Fibroblast of peridontal ligament (primary cell): ENCODE measurements around the gene RUVBL1.
A peak's percentile ranks its signal among the peaks of the same experiment; 100 is the strongest.

Experiments
- DNase-seq: peaks from one replicate; pipeline ENCODE4 v3.0.0-alpha.2; 2010; ENCODE audit errors: extremely low read depth

RUVBL1 gene

DNA sequence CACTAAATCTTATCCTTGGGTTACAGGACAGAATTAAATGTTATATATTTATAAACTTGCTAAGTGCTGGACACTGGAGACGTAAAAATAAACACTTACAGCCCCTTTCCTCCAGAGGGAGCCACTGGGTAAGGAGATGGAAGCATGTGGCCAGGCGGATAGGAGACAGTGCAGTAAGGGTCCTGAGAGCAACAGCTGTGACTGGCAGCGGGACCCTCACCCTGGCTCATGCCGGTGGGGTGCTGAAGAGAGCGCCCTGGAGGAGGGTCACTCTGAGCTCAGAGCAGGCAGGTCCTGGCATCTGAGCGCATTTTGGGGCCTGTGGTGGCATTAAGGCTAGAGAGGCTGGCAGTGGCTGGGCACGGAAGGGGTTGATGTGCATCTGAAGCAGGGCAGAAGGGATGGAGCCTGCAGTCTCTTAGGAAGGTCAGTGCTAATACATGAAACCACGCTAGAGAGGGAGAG lies 55.4 kb downstream of the RUVBL1 start:
- DNase-seq, result peak; percentile 61

GRCh38 chr3:128067489-128067888 lies 56.1 kb downstream of the RUVBL1 start:
- DNase-seq, result no peak

DNA sequence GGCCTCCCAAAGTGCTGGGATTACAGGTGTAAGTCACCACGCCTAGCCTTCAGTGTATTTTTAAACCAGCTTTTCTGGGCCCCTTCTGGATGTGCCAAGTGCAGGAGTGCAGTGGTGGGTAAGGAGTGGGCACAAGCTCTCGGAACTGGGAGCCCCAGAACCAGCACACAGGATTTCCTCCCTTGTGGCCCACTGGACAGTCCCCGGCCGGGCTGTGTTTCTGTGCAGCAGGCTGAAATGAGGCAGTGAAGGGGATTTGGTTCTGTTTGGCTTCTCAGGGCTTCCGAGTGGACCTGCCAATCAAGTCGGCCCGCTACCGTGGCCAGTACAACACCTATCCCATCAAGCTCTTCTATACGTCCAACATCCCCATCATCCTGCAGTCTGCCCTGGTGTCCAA lies 56.9 kb downstream of the RUVBL1 start:
- DNase-seq, result no peak

DNA sequence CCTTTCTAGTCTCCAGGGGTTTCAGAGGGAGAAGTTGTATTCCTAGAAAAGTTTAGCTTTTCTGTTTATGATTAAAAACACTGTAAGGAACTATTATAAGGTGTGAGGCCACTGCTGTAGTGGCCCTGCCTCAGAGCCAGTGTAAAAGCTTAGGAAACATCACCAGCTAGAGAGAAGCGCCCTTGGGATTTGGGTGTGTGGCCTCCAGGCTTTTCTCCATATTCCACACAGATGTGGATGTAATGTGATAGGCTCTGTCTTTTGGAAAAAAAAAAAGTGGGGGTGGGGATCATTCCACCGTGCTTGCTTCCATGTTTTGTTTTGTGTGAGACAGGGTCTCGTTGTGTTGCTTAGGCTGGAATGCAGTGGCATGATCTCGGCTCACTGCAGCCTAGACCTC lies 57.5 kb downstream of the RUVBL1 start:
- peak; percentile 50 for DNase-seq

GRCh38 chr3:128064962-128065361 lies 58.6 kb downstream of the RUVBL1 start:
- DNase-seq, result no peak

- no peak for DNase-seq
Measured at GRCh38 chr3:128063865-128064264, 59.7 kb downstream of the RUVBL1 start.

GRCh38 chr3:128062033-128062745 lies 61.4 kb downstream of the RUVBL1 start:
- DNase-seq, result no peak

- DNase-seq, result peak; percentile 93
Measured at GRCh38 chr3:128060473-128061381, 62.9 kb downstream of the RUVBL1 start.

DNA sequence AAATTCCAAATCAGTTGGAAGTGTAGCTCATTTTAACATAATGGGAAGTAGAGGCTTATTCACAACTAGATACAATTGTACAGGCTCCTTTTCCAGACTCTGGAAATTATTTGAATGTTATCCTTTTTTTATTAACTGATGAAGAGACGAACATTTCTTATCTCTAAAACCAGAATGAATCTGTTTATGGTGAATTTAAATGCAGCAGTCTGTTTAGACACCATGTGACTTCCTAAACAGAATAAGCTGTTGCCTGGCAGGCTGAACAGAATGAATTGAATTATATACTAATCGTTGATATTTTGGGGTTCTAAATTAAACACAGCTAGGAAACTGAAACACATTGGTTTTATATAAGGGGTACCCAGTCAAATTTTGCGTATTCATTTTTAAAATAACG lies 67.4 kb downstream of the RUVBL1 start:
- no peak for DNase-seq

DNA sequence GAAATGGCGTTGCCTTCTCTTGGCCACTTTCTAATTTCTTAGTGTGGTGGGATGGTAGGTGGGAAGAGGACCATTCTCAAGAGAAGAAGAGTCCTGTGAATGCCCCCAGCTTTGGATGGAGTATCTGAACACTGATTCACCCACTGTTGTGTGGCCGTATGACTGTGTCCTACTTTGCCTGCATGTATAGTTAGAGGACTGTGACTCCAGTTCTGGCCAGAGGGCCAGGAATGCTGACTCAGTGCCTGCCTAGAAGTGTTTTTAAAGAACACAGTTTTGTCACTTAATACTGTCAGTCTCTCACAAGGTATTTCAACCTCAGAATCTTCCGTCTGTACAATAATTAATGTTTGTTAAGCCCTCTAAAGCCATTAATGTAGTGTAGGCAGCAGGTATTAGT lies 69.2 kb downstream of the RUVBL1 start:
- DNase-seq, result peak; percentile 36

- DNase-seq, result no peak
Measured at GRCh38 chr3:128053614-128054013, 70.0 kb downstream of the RUVBL1 start.

GRCh38 chr3:128052595-128053351 lies 70.8 kb downstream of the RUVBL1 start:
- DNase-seq, result peak; percentile 38

DNA sequence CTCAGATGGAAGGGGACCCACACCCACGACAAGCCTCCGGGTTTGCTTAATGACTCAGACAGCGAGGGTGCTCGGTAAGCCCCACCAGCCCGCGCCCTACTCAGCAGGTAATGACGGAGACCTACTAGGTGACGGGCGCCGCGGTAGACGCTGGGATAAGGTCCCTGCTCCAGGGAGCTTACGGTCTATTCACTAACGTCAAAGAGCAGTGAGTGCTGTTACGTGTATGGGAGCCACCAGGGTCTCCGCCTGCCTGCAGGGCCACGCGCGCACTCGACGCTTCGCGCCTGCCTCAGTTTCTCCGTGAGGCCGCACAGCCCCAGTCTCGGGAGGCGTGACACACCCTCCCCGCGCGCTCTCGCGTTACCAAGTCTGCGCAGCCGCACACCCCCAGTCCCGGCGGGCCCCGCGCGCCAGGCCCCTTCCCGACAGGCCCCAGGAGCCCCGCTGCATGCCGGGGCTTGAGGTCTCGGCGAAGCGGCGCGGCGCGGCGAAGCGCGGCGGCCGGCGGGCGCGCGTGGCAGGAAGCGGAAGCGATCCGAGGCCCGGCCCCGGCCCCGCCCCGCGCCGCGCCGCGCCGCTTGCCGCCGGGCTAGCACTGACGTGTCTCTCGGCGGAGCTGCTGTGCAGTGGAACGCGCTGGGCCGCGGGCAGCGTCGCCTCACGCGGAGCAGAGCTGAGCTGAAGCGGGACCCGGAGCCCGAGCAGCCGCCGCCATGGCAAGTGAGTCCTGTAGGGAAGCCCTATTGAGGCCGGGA lies 71.6 kb downstream of the RUVBL1 start, which contains the start of gene SEC61A1:
SEC61A1 (plus strand) TSS at position 601 of the 758 bp plus-strand sequence; CDS start at position 717, 116 bp downstream.
- peak; percentile 90 for DNase-seq

DNA sequence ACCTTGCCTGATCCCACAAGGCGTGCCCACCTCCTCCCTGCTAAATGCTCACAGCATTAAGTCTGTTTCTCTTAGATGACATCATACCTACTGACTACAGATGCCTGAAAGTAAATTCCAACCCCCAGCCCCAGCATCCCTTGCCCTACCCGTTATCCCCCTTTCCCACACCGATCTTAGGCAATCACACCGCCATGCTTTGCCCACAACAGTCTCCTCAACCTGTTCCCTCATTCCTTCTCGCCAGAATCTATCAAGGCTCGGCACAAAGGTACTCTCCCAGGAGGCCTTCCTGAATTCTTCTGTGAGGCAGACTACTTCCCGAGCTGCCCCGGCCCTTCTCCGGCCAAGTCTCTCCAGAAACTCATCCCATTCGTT lies 72.2 kb downstream of the RUVBL1 start:
- peak; percentile 35 for DNase-seq

GRCh38 chr3:128050597-128050996 lies 73.0 kb downstream of the RUVBL1 start:
- DNase-seq, result peak; percentile 27

DNA sequence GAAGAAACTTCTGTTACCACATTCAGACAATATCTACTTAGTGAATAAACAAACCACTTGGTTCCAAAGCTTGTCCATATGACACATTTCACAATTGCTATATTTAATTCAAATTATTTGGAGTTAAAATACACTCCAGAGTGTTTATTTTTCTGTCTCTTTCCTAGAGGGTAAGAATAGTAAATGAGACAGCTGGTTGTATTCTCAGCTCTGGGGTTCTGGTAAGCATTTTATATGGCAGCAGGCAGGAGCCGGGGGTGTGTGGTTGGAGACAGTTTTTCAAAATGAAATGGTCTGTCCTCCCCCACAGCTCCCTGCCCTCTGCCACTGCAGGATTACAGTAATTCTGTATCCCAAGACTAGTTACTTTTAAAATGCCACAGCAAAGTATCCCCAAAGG lies 82.3 kb downstream of the RUVBL1 start:
- no peak for DNase-seq

DNA sequence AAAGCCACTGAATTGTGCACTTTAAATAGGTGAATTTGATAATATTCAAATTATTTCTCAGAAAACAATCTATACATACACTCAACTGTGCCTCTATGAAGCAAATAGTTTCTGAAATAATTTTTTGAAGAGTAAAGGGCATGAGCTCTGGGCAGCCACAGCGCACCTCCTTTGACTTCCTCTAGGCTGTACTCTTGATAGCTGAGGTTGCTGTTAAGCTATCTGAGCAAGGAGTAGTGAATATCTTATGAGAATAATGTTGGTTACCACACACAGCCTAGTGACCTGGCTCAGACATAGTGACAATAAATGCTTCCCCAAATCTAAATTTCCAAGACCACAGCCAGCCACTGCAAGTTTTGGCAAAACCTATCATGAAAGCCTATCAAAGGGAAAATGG lies 83.0 kb downstream of the RUVBL1 start:
- no peak for DNase-seq

- no peak for DNase-seq
Measured at GRCh38 chr3:128040041-128040440, 83.6 kb downstream of the RUVBL1 start.

GRCh38 chr3:128036119-128036518 lies 87.5 kb downstream of the RUVBL1 start:
- no peak for DNase-seq

- no peak for DNase-seq
Measured at GRCh38 chr3:128033102-128033501, 90.5 kb downstream of the RUVBL1 start.
